GM18909 (cell line): ENCODE measurements around the gene NPNT.

Source experiments
- ATAC-seq: cut with Tn5 transposase; IDR thresholded peaks from one replicate; pipeline ENCODE4 v1.9.1; 2021; ENCODE audit warnings: mild to moderate bottlenecking; ENCODE audit not compliant: unreplicated experiment, poor library complexity

NPNT gene

GRCh38 chr4:105967058-105967658 is 71.9 kb downstream of the NPNT start:
- no peak for ATAC-seq

GRCh38 chr4:105969575-105969974 is 74.3 kb downstream of the NPNT start:
- no peak for ATAC-seq

GRCh38 chr4:105970371-105970770 is 75.1 kb downstream of the NPNT start:
- no peak for ATAC-seq

GRCh38 chr4:105971036-105971435 is 75.8 kb downstream of the NPNT start:
- no peak for ATAC-seq

- ATAC-seq, result no peak
Measured at GRCh38 chr4:105972946-105973621, 77.8 kb downstream of the NPNT start.

GRCh38 chr4:105976915-105977314 is 81.6 kb downstream of the NPNT start:
- ATAC-seq, result no peak

- no peak for ATAC-seq
Measured at GRCh38 chr4:105978684-105979296, 83.5 kb downstream of the NPNT start.

- ATAC-seq, result no peak
Measured at GRCh38 chr4:105979506-105979905, 84.2 kb downstream of the NPNT start.

GRCh38 chr4:105988671-105989070 is 93.4 kb downstream of the NPNT start:
- ATAC-seq, result no peak

DNA sequence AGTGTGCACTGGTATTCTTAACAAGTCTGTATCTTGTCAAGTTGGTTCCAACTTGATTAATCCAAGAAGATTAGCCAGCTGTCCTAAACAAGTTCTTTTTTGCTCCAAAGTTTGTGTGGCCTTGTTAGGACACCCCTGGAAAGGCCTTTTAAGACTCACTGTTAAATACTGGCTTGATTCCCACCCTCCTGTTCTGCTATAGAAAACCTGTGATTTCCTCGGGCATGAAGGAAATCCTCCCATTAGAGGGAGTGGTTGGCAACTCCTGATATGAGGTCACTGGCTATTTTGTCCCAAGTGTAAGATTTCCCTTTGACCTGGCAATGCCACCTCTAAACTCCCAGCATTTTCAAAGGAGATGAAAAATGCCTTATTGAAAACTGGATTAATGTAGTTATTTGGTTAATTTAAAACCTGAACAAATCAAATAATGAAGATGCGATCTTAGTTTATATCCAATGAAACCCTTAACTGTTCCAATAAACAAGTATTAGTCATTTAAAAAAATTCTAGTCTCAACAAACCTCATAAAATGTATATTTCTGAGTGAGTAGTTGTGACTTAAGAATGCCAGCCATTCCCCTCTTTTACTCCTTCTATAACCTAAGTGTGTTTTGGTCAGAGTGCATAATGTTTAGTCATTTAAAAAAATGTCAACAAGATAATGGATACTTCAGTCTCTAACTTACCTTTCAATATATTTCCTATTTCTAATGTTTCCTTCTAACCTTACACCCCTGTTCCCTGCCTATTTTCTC is 94.4 kb downstream of the NPNT start:
- no peak for ATAC-seq

- ATAC-seq, result no peak
Measured at GRCh38 chr4:105990933-105991332, 95.7 kb downstream of the NPNT start.

DNA sequence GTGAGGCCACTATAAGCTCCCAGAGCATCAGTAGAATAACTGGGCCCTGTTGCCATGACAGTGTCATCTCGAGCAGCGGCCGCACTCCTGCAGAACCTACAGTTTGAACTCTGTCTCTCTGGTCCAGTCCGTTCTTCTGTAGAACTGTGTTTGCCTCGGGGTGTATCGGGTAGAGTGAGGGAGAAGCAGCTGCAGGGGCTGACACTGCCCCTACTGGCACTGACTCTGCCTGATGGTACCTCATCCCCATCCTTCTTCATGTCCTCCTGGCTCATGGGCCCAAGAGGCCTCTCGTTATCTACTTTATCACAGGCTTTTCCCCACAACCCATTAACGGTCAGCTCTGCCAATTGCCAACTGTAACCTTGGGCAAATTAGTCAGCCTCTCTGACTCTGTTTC is 96.5 kb downstream of the NPNT start:
- ATAC-seq, result no peak

DNA sequence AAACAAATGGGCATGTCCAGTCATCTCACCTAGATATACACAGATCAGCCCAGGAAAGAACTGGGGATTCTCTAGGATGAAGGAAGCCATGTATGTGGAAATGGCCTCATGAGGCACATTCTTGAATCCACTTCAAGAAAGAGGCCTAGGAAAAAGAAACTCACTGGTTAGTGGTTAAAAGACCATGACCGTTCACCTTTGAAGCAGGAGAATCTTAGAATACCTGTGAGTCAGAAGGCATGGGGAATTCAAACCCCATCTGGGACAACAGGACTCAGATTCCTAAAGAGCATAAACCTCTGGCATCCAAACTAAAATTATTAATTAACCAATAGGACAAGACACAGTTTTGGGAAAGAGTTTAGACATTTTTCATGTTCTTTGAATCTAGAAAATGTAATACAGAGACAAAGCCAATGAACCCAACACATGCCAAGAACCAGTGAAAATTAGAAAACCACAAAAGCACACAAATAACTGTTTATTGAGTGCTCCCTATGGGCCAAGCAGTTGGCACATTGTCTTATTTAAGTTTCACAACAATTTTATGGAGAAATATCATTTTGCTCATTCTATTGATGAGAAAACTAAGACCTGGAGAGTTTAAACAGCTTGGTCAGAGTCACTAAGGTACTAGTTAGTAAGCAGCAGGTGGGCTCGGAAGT is 97.5 kb downstream of the NPNT start:
- no peak for ATAC-seq

DNA sequence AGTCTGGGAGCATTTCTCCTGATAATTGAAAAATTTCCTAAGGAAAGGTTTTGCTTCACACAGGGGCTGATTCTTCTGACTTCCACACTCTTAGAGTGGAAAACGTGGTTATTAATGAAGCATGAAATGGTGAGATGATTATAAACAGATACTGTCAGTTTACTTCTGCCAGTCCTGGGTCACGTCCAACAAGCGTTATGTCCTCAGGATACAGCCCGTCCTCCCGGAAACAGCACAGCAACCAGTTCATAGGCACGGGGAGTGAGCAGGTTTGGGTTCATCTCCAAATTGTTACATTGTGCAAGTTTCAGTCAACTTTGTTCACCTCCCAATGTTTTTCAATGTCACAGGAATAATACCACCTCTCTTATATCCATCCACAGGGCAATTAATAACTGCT is 98.8 kb downstream of the NPNT start:
- no peak for ATAC-seq

GRCh38 chr4:105994841-105995501 is 99.7 kb downstream of the NPNT start:
- no peak for ATAC-seq

DNA sequence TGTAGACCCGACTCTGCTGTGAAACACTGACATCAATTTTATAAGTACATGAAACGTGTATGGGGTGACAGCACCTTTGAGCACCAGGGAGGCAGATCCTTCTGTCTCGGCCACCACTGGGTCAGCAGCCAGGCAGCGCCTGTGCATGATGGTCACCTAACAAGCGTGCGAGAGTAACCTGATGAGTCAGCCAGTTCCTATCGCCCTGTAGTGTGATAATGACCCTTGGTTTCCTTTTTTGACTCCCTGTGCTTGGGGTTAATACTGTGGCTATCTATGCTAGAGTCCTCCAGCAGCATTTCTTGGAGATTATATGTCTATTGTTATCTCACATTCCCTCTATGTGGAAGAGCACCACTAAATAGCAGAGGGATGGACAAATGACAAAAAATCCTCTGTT is 101.6 kb downstream of the NPNT start:
- ATAC-seq, result no peak

GRCh38 chr4:105998171-105999063 is 103.1 kb downstream of the NPNT start:
- ATAC-seq, result no peak

GRCh38 chr4:106002994-106003393 is 107.7 kb downstream of the NPNT start:
- no peak for ATAC-seq

- ATAC-seq, result no peak
Measured at GRCh38 chr4:106010761-106011160, 115.5 kb downstream of the NPNT start.
